Caco-2 (cell line): ENCODE results near the gene CNEP1R1. TPM values are rescaled to one million over a fixed set of nuclear protein-coding genes. Genes with fewer than 3 reads are reported as not detected.
A peak's percentile ranks its signal among the peaks of the same experiment; 100 is the strongest.

Source experiments
- BruUV-seq: library from RNA; stranded (reverse); fragments of 400-500 nt; replicated peaks from 2 replicates; lab custom pipeline; 2021; lab: Mats Ljungman, UMichigan
- CTCF ChIA-PET: fragments of 300-600 bp; sonication (Branson Sonifier 250); formaldehyde crosslinking; loops from one replicate; lab custom pipeline; 2022; ENCODE audit warnings: antibody characterized with exemption; lab: Charles Lee
- POLR2A ChIA-PET: fragments of 300-600 bp; sonication (Branson Sonifier 250); formaldehyde crosslinking; loops from one replicate; lab custom pipeline; 2022; ENCODE audit warnings: antibody characterized with exemption; lab: Charles Lee
- DNase-seq, 2 experiments: peaks; one replicate each; pipeline versions ENCODE4 v3.0.0 to v3.0.0-alpha.2; 2020 to 2022
- H3K27me3 ChIP-seq: replicated peaks from 2 replicates; pipeline ENCODE4 v1.6.0; 2011; ENCODE audit warnings: low read length; ENCODE audit not compliant: control insufficient read depth, insufficient read depth
- H3K36me3 ChIP-seq: 2 replicates; pipeline ENCODE4 v1.5.1; 2011; ENCODE audit warnings: low read length; ENCODE audit not compliant: control insufficient read depth, insufficient read depth
- H3K4me1 ChIP-seq: fragments of 250-450 bp; sonication (Bioruptor Pico); 2 replicates; pipeline ENCODE4 v1.5.1; 2020; ENCODE audit warnings: mild to moderate bottlenecking
- H3K4me3 ChIP-seq: 2 replicates; pipeline ENCODE4 v1.5.1; 2011; ENCODE audit warnings: low read depth, mild to moderate bottlenecking, control low read depth, low read length
- H3K9me3 ChIP-seq: fragments of 250-450 bp; sonication (Bioruptor Pico); 2 replicates; pipeline ENCODE4 v1.5.1; 2020; ENCODE audit warnings: mild to moderate bottlenecking, moderate library complexity
- H3K27ac Mint-ChIP-seq: one replicate; pipeline ENCODE4 v1.8.0; 2022; ENCODE audit warnings: mixed read lengths; ENCODE audit not compliant: unreplicated experiment
- H3K27me3 Mint-ChIP-seq: one replicate; pipeline ENCODE4 v1.8.0; 2022; ENCODE audit warnings: mixed read lengths; ENCODE audit not compliant: insufficient read depth, unreplicated experiment
- H3K36me3 Mint-ChIP-seq: one replicate; pipeline ENCODE4 v1.8.0; 2022; ENCODE audit warnings: mild to moderate bottlenecking, mixed read lengths; ENCODE audit not compliant: insufficient read depth, unreplicated experiment
- H3K4me1 Mint-ChIP-seq: one replicate; pipeline ENCODE4 v1.8.0; 2022; ENCODE audit warnings: low read depth, mixed read lengths; ENCODE audit not compliant: unreplicated experiment
- H3K4me3 Mint-ChIP-seq: one replicate; pipeline ENCODE4 v1.8.0; 2022; ENCODE audit warnings: mild to moderate bottlenecking, moderate library complexity, mixed read lengths; ENCODE audit not compliant: unreplicated experiment
- H3K9me3 Mint-ChIP-seq: one replicate; pipeline ENCODE4 v1.8.0; 2022; ENCODE audit warnings: mixed read lengths; ENCODE audit not compliant: unreplicated experiment
- intact Hi-C: fragments of 100-400 bp; cut with micrococcal nuclease; formaldehyde crosslinking; loops from one replicate; pipeline ENCODE4 v1.10.0; 2022; ENCODE audit not compliant: unreplicated experiment
- total RNA-seq: library from RNA; stranded (reverse); gene quantifications from 2 replicates; pipeline ENCODE4 v1.2.3, GENCODE V29; 2022
- TF ChIP-seq, protein P1 (sequence below), 2 experiments: fragments of 200-600 bp in 1 of 2; IDR thresholded peaks; 1 replicate in 1 of 2; 2 replicates in 1 of 2; pipeline versions ENCODE4 v1.5.1 to v1.8.0; 2011 to 2022; ENCODE audit warnings: antibody characterized with exemption in 1 of 2, control low read depth in 1 of 2, inconsistent platforms in 1 of 2, low read depth in 1 of 2, low read length in 1 of 2, mild to moderate bottlenecking in 1 of 2, moderate library complexity in 1 of 2; ENCODE audit not compliant: insufficient read depth in 1 of 2, severe bottlenecking in 1 of 2, unreplicated experiment in 1 of 2

CNEP1R1 gene
- total RNA-seq, 1 experiment from 2014 or later: 39.4 TPM

DNA sequence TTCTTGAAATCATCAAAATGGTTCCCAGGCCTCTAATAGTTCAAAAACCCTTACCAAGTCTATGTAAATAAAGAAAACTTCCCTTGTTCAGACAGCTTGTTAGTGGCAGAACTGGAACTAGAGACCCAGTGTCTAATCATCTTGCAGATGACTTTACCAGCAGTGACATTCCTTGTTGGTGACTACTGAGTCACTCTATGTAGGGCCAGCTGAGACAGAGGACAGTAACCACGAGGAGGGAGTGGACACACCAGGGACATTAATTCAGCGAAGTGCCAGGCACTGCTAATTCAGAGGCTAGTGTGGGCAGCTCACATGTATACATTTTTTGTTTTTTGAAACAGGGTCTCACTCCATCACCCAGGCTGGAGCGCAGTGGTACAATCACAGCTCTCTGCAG, 34.6 kb downstream of the CNEP1R1 start:
- intact Hi-C loops: no loop called here
- no peak overlapping the region for H3K4me3 Mint-ChIP-seq
- CTCF ChIA-PET: interaction anchor here (1.6 kb wide), 1 partner anchor 35 kb away, joined by 7 read pairs; the partner anchor contains the start of gene CNEP1R1

DNA sequence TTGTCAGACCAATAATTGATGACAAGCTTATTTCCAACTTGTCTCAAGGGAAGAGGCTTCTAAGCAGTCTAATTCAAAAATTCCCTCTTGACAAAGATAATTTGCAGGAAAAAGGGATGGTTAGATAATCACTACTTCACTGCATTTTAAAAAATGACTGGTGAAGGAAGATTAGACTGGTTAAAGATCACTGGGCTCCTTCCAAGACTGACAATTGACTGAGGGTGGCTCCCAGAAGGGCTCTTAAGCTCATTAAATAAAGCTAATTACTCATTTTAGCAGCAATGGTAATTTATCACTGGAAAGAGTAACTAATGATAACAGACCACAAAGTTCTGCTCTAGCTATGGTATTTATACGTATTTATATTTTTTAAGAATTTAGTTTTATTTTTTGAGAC, 36.3 kb downstream of the CNEP1R1 start:
- Mint-ChIP-seq H3K4me1 (no peaks in the 10 kb centered on the region), H3K9me3 (peaks cover 4% of the 10 kb centered on the region), H3K27me3 (no peaks in the 10 kb centered on the region), H3K36me3 (no peaks in the 10 kb centered on the region), H3K27ac (no peak overlapping the region), H3K4me3 (no peak overlapping the region)
- Histone ChIP-seq H3K4me1 (0 out of 2 replicates have a peak, but pooled peaks cover 3% of the 10 kb centered on the region), H3K9me3 (peaks cover 11% of the 10 kb centered on the region), H3K27me3 (no peaks in the 10 kb centered on the region), H3K36me3 (no peaks in the 10 kb centered on the region; the same call in 1 of the 2 replicates), H3K4me3 (no peak overlapping the region)
- ChIA-PET CTCF (interaction anchor here (1.6 kb wide), 1 partner anchor 36 kb away, joined by 7 read pairs; the partner anchor contains the start of gene CNEP1R1), POLR2A (no interaction called here)
- DNase-seq: no peak
- TF ChIP-seq, protein P1, sequence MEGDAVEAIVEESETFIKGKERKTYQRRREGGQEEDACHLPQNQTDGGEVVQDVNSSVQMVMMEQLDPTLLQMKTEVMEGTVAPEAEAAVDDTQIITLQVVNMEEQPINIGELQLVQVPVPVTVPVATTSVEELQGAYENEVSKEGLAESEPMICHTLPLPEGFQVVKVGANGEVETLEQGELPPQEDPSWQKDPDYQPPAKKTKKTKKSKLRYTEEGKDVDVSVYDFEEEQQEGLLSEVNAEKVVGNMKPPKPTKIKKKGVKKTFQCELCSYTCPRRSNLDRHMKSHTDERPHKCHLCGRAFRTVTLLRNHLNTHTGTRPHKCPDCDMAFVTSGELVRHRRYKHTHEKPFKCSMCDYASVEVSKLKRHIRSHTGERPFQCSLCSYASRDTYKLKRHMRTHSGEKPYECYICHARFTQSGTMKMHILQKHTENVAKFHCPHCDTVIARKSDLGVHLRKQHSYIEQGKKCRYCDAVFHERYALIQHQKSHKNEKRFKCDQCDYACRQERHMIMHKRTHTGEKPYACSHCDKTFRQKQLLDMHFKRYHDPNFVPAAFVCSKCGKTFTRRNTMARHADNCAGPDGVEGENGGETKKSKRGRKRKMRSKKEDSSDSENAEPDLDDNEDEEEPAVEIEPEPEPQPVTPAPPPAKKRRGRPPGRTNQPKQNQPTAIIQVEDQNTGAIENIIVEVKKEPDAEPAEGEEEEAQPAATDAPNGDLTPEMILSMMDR (IDR thresholded peaks at IDR 0.05; ENCODE audit: insufficient read depth in 1 of 2, low read depth in 1 of 2, low read length in 1 of 2, severe bottlenecking in 1 of 2, unreplicated experiment in 1 of 2): no peak
- intact Hi-C loops: no loop called here
- no TSS peak for BruUV-seq

More for the DNA sequence above, 34.6 kb downstream of the CNEP1R1 start:
- Mint-ChIP-seq H3K27me3 (no peaks in the 10 kb centered on the region), H3K4me1 (no peaks in the 10 kb centered on the region), H3K27ac (no peak overlapping the region), H3K9me3 (peaks cover 18% of the 10 kb centered on the region), H3K36me3 (no peaks in the 10 kb centered on the region)
- H3K36me3 ChIP-seq: no peaks in the 10 kb centered on the region; the same call in 1 of the 2 replicates
- TF ChIP-seq, protein P1 (IDR thresholded peaks at IDR 0.05; ENCODE audit: insufficient read depth in 1 of 2, low read depth in 1 of 2, low read length in 1 of 2, severe bottlenecking in 1 of 2, unreplicated experiment in 1 of 2): no peak
- POLR2A ChIA-PET: no interaction called here
- BruUV-seq: no TSS peak
- no peak overlapping the region for H3K4me3 ChIP-seq
- no peak for DNase-seq
- H3K27me3 ChIP-seq: no peaks in the 10 kb centered on the region
- H3K4me1 ChIP-seq: no peaks in the 10 kb centered on the region
- H3K9me3 ChIP-seq: peaks cover 17% of the 10 kb centered on the region

DNA sequence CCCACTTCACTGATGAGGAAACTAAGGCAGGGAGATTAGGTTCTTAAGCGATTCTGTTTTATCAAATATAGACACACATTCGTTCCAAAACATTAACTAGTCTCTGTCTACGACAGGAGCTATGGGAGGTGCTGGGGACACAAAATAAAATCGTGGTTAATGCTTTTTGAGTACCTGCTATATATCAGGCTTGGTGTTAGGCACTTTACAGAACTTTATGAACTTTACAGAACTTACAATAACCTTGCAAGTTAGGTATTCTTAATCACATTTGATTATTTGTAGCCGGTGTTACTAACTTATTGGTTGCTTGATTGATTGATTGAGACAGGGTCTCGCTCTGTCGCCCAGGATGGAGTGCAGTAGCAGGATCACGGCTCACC, 40.2 kb downstream of the CNEP1R1 start:
- ChIA-PET POLR2A (interaction anchor here (1.5 kb wide), 1 partner anchor 40 kb away, joined by 18 read pairs; the partner anchor contains the start of gene CNEP1R1), CTCF (interaction anchor here (1.5 to 3.7 kb wide), 3 partner anchors 40 to 145 kb away, joined by 8 to 58 read pairs (median 9); partner anchors contain the start of gene CNEP1R1)
- Histone ChIP-seq H3K27me3 (no peaks in the 10 kb centered on the region), H3K4me1 (0 out of 2 replicates have a peak, but pooled peaks cover 3% of the 10 kb centered on the region), H3K9me3 (no peaks in the 10 kb centered on the region), H3K36me3 (no peaks in the 10 kb centered on the region), H3K4me3 (peak overlapping the region; percentile 86)
- Mint-ChIP-seq H3K27ac (peak overlapping the region; percentile 48), H3K9me3 (no peaks in the 10 kb centered on the region), H3K4me1 (peaks cover 19% of the 10 kb centered on the region), H3K27me3 (no peaks in the 10 kb centered on the region), H3K36me3 (peaks cover 22% of the 10 kb centered on the region), H3K4me3 (peak overlapping the region; percentile 94)
- no peak for DNase-seq
- TSS peak; percentile 87 for BruUV-seq
- intact Hi-C loops: loop anchor here (1.0 kb wide), 1 partner anchor 30 kb away; no protein-coding TSS in a partner anchor
- TF ChIP-seq, protein P1 (IDR thresholded peaks at IDR 0.05; ENCODE audit: insufficient read depth in 1 of 2, low read depth in 1 of 2, low read length in 1 of 2, severe bottlenecking in 1 of 2, unreplicated experiment in 1 of 2): no peak
